ENCODE data around the gene CREG2.

GRCh38 chr2:101357376-101357775, 29.9 kb downstream of the CREG2 start:
- TF ChIP-seq JUNB (IDR thresholded peaks at IDR 0.05; ENCODE audit: unreplicated experiment) (no peak), POLR2AphosphoS5 (IDR thresholded peaks at IDR 0.05; ENCODE audit: low read depth) (no peak), CTCF (conservative IDR thresholded peaks at IDR 0.05; ENCODE audit: low read depth in 2 of 2) (no peak)

All from GM23338 (cell line).